Stimulated activated naive CD4-positive, alpha-beta T cell treated with Interleukin-2 at 50 U/mL for 16 hours (primary cell): Measurements from ENCODE around the gene DLGAP1.

Source experiments
- DNase-seq: peaks from one replicate; lab custom pipeline; 2025; lab: John Stamatoyannopoulos, UW

The DLGAP1 gene

DNA sequence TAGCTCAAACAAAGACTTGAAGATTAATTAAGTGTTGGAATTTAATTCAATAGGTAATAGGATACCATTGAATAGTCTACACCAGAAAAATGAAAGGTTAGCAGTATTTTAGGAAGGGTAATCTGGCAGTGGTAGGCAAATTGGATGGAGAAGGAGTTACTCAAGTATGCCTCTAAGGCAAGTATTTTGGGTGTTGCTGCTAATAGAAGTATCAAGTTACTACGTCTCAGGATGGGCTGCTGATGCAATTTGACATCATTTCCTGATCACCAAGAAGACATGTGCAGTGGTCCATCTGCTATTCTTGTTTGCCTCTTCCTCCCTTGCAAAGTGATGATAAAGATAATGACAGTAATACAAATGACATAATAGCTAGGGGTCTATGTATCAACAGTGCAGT, 519.8 kb downstream of the DLGAP1 start:
- DNase-seq = no peak

DNA sequence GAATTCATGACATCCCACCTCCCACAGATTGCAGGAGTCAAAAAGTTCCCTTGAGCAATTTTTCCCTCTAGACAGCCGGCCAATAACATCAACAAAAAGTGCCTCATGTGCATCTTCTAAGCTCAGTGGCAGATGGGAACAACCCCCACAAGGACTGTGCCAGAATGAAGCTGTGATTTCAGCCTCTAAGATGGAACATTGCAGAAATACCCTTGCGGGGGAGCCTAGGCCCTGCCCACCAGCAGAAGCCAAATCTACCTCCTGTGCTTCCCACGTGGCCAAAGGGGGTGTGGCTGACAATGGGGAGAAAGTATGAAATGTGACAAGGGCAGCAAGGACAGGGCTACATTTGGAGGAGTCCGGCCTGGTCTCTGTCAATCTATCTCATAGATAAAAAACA, 522.8 kb downstream of the DLGAP1 start:
- DNase-seq = no peak

DNA sequence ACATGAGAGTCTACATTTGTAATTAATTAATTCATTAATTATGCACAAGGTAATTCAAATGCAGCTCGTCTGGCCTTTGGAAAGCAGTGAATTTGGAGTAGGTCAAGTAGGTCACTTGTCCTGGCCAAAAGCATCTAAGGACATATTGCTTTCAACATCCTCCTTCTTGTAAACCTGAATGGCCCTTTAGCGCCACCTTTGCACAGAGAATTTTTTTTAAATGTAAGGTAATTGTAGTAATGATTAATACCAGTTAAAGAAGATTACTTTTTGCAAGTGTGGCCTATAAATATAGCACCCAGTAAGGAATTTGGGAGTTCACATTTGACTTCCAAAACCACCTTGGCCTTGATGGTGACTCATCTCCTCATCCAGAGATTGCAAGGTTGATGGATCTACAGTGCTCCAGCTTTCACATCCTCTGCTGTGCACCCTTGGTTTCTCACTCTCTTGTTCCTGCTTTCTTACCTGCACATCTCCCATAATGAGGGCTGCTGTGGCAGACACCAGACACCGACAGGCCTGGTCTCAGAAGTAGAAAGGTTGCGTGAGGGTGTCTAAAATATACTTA, 523.5 kb downstream of the DLGAP1 start:
- DNase-seq = no peak

DNA sequence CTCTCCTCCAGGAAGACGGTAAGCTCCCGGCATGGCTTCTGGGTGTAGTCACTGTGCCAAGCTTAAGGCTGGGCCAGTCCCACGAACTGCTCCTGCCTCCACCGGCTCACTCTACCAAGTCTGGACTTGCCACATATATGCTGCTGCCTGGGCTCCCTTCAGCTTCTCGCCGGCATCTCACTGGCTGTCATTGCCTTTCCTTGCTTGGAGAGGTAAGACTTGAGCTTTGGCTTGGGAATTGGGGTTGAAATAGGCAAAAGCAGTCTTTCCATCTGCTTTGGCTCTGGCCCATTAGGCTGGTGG, 524.1 kb downstream of the DLGAP1 start:
- DNase-seq = no peak

DNA sequence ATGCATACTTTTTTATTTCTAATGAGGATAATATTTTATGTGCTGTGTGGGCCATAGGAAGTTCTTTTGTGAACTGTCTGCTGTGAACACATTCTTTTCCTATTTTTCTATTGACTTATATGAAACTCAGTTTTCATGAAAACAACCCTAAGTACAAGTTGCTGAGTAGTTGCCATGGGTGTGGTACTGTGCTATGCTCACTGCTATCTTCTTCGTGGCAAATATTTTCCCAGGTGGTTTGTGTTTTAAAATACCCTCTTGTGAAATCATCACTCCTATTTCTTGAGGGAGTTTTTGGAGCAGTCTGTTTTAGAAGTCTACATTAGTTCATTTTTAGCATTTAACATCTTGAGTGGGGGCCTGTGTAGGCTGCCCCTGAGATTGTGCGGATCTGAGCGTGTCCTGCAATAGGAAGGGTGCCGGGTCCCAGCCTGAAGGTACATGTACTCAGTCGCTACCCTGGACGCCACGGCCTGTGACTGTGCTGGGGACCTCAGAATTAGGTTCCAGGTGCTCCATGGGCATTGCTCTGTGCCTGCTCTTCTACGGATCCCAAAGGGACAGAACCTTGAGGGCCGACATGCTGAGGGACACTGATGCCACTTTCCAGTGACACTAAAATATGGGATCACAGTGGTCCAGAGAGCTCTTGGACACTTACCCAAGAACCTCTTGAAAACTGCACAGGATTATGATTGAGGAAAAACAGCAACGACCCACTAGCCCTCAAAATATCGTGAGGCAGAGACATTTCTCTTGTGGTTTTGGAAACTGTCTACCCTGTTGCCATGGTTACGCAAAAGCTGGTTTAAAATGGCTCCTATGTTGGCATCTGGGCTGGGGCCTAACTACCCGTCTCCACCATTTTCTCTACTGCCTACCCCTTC, 524.7 kb downstream of the DLGAP1 start:
- DNase-seq = no peak

DNA sequence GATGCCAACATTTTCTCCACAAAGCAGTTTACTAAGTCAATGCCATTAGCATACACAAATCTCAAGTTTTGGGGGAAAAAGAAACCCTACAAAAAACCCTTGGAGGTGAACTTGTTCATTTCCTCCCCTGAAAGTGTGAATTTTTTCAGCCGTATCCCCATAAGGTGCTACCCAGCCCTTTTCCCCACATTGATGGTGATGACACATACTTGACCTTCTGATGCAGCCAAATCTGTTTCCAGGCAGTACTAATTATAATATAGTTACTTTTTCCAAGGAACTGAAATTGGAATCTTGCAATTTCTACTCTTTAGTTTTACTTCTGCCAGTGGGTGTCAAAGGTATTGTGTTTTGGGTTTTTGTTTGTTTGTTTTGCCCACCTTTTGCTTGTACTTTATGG, 530.7 kb downstream of the DLGAP1 start:
- no peak for DNase-seq

DNA sequence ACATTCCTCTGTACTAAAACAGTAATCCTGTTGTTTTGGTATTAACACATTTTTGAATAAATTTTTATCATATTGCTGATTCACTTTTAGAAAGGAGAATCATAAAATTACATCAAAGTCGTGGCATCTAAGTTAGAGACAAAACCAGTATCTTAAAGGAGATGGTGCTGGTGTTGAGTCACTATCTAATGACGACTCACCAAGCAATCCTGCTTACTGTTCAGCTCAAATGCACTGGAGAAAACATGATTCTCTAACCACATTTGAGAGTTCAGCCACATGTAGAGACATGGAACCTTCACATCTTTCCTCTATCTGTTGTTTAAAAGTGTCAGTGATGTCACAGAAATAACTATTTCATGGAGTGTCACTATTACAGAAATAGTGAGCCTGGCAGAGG, 531.4 kb downstream of the DLGAP1 start:
- no peak for DNase-seq

DNA sequence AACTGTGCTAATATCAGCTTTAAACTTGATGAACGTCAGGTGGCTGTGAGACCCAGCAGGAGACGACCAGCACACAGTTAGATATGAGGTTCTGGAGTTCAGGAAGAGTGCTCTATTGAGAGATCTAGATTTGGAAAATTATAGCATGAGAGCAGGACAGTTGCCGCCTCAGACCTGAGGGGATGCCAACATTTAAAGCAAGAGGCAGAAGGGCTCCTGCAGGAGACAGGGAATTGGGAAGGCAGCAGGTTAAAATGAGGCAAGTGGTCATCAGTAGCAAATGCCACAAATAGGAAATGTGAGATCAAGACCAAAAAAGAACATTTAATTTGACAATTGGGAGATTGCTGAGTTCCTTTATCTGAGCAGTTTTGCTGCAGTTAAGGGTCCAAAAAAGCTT, 533.3 kb downstream of the DLGAP1 start:
- DNase-seq = no peak

DNA sequence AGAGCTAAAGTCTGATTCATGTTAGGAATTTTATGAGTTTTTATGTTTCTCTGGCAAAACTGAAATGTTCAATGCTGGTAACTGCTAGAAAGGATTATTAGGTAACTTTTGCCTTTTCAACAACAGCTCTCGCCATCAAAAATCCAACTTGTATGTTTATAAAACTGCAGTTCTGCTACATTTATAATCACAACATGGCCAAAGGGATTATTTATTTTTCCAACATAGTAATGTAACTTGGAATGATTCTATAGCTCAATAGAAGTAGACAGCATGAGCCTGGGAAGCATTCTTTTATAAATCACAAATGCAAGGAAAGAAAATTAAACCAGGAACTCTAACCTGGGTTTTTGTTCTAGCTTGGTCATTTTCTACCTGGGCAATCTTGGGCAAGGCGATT, 534.3 kb downstream of the DLGAP1 start:
- no peak for DNase-seq

DNA sequence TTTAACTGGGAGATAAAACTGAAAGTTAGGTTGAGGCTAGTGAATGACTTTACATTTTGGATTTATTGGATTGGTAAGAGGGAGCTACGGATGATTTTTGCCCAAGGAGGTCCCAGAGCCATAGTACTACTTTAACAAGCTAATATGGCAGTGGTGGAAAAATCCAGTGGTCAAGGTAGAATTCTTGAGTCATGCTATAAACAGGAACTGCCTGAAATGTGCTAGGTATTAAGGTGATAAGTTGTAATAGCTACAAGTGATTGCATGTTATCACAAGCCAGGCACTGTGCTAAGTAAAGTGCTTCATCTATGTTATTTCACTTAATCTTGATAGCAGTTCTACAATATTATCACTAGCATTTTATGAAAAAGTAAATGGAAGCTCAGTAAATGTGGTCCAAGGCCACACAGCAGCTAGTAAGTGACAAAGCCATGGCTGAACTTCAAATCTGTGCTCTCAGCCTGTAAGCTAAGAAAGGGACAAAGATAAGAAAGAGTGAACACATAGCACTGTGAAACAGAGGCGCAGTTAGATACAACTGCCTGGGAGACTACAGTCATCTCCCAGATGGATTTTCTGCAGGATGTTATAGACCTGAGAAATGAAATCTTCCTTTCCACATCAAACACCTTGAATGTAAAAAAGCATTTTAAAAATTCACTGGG, 535.6 kb downstream of the DLGAP1 start:
- no peak for DNase-seq

DNA sequence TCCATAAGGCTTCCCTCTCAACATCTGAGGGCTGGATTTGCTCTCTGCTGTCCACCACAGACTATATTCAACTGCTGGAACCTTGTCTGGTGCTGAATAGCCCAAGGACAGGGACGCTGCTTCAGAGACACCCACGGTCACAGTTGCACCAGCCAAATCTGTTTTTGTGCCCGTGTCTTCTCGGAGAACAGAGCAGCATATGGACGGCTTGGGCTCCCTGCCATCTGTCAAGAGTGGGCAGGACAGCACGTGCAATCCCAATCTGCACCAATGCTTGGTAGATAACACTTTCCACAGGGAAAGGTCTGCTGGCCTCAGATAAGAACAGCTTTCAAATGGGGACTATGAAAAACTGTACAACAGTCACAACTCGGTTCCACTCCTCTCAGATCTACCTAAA, 539.0 kb downstream of the DLGAP1 start:
- DNase-seq = no peak

DNA sequence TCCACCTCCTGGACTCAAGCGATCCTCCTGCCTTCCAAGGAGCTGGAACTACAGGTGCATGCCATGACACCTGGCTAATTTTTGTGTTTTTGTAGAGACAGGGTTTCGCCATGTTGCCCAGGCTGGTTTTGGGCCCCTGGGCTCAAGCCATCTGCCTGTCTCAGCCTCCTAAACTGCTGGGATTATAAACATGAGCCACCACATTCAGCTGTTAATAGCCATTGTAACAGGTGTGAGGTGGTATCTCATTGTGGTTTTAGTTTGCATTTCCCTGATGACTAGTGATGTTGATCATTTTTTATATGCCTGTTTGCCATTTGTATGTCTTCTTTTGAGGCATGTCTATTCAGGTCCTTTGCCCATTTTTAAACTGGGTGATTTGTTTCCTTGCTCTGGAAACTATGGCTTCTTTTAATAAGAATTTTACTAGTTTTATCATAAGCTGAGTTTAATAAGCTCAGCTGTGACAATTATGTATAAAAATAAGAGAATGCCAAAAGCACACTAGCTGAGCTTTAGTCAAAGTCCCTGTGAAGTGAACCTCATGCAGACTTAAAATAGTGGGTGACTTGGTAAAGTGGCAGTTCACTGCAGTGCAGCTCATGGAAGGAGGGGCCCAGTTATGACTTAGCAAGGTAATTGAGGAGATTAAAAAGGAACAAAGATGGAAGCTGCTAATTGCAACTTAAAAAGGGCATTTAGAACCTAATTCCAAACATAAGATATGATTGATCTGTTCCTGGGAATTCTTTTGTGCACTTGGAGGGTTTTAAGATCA, 540.1 kb downstream of the DLGAP1 start:
- DNase-seq = no peak

DNA sequence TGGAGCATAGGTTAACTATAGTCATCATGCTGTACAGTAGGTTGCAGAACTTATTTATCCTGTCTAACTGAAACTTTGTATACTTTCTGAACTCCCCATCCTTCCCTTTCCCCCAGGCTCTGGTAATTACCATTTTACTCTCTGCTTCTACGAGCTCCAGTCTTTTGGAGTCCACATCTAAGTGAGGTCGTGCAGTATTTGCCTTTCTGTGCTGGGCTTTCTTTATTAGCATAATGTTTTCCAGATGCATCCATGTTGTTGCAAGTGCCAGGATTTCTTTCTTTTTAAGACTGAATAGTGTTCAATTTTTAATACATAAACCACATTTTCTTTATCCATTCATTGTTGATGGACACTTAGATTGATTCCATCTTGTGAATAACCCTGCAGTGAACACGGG, 541.0 kb downstream of the DLGAP1 start:
- no peak for DNase-seq

DNA sequence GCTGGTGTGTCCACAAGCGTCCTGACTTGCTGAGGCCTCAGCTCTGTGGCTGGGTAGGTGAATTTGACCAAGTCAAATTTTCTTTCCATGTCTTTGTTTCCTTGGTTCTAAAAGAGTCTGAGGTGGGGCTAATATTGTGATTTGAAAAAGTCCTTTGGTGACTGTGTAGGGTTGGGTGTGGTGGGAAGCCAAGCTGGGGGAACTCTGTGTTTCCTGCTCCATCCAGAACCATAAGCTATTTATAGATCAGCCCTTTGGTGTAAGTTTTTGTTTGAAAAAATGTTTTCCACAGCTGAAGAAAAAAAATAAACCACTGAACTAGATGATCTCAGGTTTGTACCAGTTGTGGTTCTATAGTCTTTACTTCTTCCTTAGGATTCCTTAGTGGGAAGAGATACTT, 542.4 kb downstream of the DLGAP1 start:
- no peak for DNase-seq

DNA sequence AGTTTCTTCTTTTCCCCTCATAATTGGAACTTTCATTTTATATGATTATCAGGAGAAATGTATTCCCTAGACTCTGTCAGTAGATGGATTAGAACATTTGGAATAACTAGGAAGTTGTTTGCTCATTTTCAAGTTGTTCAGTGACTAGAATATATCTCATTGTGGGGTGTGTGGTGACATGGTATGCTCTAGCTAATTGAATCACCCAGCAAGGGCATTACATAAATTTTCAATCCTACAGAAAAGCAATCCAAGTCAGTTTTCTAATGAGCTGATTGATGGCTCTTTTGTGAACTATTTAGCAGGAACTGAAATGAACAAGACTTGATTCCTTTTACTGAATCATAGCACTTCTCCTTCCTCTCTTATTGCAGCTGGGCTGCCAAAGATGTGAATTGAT, 543.7 kb downstream of the DLGAP1 start:
- DNase-seq = no peak

DNA sequence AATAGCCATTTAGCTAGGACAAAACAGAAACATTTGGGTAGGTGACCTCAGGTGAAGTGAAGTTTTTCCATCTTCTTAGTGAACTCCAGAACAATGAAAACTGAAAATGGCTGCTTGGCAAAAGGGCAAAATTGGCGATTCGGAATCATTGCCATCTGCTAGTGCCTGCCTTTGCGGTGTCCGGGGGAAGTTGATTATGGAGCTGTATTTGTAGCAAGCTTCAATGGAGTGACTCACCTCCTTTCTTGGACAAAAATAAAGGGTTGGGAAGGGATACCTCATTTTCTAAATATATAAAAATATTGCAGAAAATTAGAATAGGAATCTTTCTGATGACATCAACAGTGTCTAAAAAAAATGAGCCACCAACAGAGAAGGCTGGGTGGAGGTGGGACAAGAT, 544.6 kb downstream of the DLGAP1 start:
- DNase-seq = no peak

DNA sequence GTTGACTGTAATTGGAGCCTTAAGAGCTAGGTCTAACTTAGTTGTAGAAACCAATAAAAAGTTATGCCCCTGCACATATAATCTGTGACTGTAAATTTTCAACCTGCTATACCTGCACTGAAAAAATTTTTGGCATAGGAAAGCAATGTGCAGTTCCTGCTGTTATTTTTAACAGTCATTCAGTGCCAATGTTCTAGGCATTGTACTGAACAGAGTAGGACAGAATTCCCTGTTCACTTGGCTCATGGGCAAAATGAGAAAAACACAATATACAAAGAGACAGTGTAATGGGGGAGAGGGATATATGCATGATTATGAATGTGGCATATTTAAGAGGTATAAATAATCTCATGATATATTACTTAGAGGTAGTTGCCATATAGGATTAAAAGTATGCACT, 547.2 kb downstream of the DLGAP1 start:
- no peak for DNase-seq

DNA sequence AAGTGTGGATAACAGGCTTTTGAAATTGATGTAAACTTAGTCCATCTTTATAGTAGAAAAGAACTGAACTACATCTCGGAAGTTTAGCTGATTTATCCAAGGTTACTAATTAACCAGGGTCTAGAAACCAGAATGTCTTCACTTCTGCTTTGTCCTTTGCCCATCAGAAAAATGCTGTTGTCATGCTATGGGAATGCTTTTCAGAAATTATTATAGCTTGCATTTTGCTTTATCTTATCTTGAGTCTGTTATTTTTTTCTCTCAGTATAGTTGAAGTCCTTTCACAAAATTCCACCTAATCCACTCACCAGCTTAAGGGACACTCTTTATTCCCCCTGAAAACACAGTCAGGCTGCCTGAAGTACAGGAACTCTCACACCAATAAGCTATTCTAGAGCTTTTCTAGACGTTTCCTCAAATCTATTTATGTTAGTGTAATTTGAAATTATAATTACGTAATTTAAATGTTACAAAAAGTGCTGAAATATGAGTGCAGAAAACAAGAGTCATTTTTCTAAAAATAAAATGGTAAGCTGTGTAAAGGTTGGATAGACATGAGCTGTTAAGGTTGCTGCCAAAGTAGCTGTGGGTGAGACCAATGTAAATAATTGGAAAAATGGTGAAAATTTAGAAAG, 548.9 kb downstream of the DLGAP1 start:
- DNase-seq = no peak

DNA sequence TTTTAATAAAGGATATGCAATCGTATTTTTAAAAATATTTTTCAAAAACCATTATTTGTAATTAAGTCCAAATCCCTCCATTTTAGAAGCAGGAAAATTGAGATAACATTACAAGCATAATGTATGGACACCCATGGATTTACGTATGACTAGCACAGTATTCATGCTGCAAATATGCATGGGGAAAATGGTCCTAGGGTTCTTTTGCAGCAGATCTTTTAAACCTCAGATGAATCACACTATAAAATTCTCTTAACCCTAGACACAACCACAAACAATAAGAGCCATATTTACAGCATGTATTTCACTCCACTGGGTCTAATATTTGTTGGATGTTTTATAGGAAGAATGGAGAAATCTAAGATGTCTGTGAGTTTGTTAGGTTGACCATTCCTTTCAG, 551.8 kb downstream of the DLGAP1 start:
- DNase-seq = no peak

DNA sequence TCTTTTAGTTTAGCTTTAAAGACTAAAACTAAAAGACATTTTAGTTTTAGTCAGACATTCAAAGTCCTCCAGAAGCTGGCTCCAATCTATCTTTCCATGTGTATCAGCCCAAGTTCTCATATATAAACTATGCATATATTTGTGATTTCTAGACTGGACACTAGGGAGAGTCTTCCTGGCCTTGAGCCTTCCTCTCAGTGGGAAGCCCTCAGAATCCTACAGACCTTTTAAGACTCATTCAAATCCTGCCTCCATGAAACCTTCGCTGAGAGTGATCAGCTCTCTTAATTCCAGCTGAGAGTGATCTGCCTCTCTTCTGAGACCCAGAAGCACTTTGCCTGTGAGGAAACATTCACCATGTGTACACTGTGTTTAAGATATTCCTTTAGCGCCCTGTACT, 552.4 kb downstream of the DLGAP1 start:
- DNase-seq = no peak

DNA sequence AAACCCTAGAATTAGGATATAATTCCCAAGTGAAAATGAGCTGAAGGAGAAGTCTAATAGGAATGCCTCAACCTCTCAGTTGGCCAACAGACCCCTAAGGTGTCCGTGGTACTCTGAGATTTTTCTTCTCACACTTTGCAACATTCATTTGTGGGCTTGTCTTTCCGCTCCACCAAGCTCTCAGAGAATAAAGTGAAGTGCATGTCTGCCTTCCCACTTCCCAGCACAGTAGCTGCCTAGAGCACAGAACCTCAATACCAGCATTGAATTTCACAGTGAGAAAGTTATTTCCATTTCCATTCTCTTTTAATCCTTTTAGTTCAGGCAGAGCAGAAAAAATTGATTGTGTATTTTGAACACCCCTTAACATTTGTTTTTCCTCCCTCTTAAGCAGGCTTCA, 553.3 kb downstream of the DLGAP1 start:
- DNase-seq = no peak

DNA sequence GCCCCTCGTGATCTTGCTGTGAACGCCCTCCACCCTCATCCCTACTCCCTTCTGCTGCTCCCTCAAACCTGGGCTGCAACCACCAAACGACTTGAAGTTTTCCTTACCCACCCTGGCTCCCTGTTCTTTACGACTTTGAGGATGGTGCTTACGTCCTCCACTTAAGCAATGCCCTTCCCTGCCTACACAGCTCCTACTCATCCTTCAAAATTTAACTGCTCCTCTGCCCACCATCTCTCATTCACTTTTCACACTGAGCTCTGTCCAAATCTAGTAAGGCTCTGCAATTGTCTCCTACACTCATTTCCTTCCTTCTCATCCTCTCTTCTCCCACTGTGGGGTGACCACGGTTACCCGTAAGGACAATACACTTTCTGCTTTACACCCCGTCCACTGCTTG, 554.1 kb downstream of the DLGAP1 start:
- DNase-seq = no peak
